ENCODE measurements around the gene PTPRE.

- no peak for TF ChIP-seq EZH2 (IDR thresholded peaks at IDR 0.05)
- TF ChIP-seq POLR2AphosphoS5 (IDR thresholded peaks at IDR 0.05; ENCODE audit: borderline replicate concordance, low read depth, low read length), result no peak
Observed at GRCh38 chr10:127978481-127978880, 71.6 kb downstream of the PTPRE start.
